Testis (tissue), 3 donors: ENCODE results near the gene EXOC6. TPM values are rescaled to one million over a fixed set of nuclear protein-coding genes. Genes with fewer than 3 reads are reported as not detected.

Source experiments
- DNase-seq: peaks from one replicate; pipeline ENCODE4 v3.0.0-alpha.2; 2019
- H3K27ac ChIP-seq, 2 donors: fragments of 200-600 bp; sonication (generic); one replicate each; pipeline ENCODE4 v1.5.1; 2019
- H3K27me3 ChIP-seq: fragments of 200-600 bp; sonication (generic); one replicate; pipeline ENCODE4 v1.5.1; 2019
- H3K36me3 ChIP-seq: fragments of 200-600 bp; sonication (generic); one replicate; pipeline ENCODE4 v1.5.1; 2017; ENCODE audit warnings: low read depth; ENCODE audit errors: missing control alignments
- H3K4me1 ChIP-seq: fragments of 200-600 bp; sonication (generic); one replicate; pipeline ENCODE4 v1.5.1; 2019
- H3K4me3 ChIP-seq, 2 donors: fragments of 200-600 bp; sonication (generic); one replicate each; pipeline ENCODE4 v1.5.1; 2017 to 2019
- H3K9me3 ChIP-seq: fragments of 200-600 bp; sonication (generic); one replicate; pipeline ENCODE4 v1.5.1; 2017
- CTCF ChIP-seq, 3 experiments: fragments of 450-650 bp in 2 of 3; fragments of 200-600 bp in 1 of 3; sonication (generic) in 1 of 3; IDR thresholded peaks; one replicate each; pipeline ENCODE4 v1.5.1; 2016 to 2019; ENCODE audit warnings: antibody characterized with exemption in 3 of 3, mild to moderate bottlenecking in 2 of 3, moderate library complexity in 1 of 3
- POLR2A ChIP-seq: fragments of 450-650 bp; IDR thresholded peaks from one replicate; pipeline ENCODE4 v1.6.1; 2017; ENCODE audit warnings: antibody characterized with exemption, mild to moderate bottlenecking, moderate library complexity
- WGBS, 2 donors: methylation state at CpG; one replicate each; pipeline ENCODE4 v1.1.5; 2018; 5-methylcytosine and 5-hydroxymethylcytosine counted together
- intact Hi-C: fragments of 100-400 bp; cut with DNase I; formaldehyde crosslinking; loops from one replicate; pipeline ENCODE4 v1.15.1; 2023; ENCODE audit warnings: low total_unique reads
- polyA plus RNA-seq: library from polyadenylated mRNA; stranded (reverse); fragments of 350-450 nt; fragmentation: Illumina TruSeq; extraction: RNeasy Lipid Tissue Mini Kit (QIAGEN cat#74804); gene quantifications from one replicate; pipeline ENCODE4 v1.2.3, GENCODE V29; 2014; ENCODE audit warnings: low read depth, low replicate concordance; ENCODE audit not compliant: insufficient read depth
- total RNA-seq, 2 donors: library from RNA; depleted of rRNA; stranded (reverse); fragments of >200 nt; gene quantifications; one replicate each; pipeline ENCODE4 v1.2.3, GENCODE V29; 2016

The EXOC6 gene
- total and polyA plus RNA-seq, 3 donors from 2014 or later, result 13.3 to 38.5 (median 28.0) TPM

- Histone ChIP-seq H3K4me3 (no peak overlapping the region), H3K9me3 (no peaks in the 10 kb centered on the region), H3K27me3 (no peaks in the 10 kb centered on the region), H3K4me1 (no peaks in the 10 kb centered on the region), H3K27ac (no peak overlapping the region), H3K36me3 (no peaks in the 10 kb centered on the region)
- 82 to 91% methylated on average over 2 of the region's 2 CpGs for WGBS, 2 donors
- no peak for TF ChIP-seq POLR2A
- no peak for TF ChIP-seq CTCF (IDR thresholded peaks at IDR 0.05)
- intact Hi-C loops, result no loop called here
- no peak for DNase-seq
Measured at GRCh38 chr10:93028883-93029282, 180.6 kb downstream of the EXOC6 start.

- TF ChIP-seq CTCF (IDR thresholded peaks at IDR 0.05), result no peak
- no peak for TF ChIP-seq POLR2A
- intact Hi-C loops, result no loop called here
- Histone ChIP-seq H3K9me3 (no peaks in the 10 kb centered on the region), H3K27ac (no peak overlapping the region), H3K27me3 (no peaks in the 10 kb centered on the region), H3K36me3 (no peaks in the 10 kb centered on the region), H3K4me3 (no peak overlapping the region), H3K4me1 (no peaks in the 10 kb centered on the region)
- no peak for DNase-seq
Measured at GRCh38 chr10:93030409-93030808, 182.1 kb downstream of the EXOC6 start.

GRCh38 chr10:93032105-93032808 is 183.9 kb downstream of the EXOC6 start:
- no peak for DNase-seq
- Histone ChIP-seq H3K4me3 (no peak overlapping the region), H3K9me3 (no peaks in the 10 kb centered on the region), H3K27ac (no peak overlapping the region), H3K36me3 (no peaks in the 10 kb centered on the region), H3K27me3 (no peaks in the 10 kb centered on the region), H3K4me1 (no peaks in the 10 kb centered on the region)
- intact Hi-C loops, result no loop called here
- TF ChIP-seq POLR2A (no peak), CTCF (IDR thresholded peaks at IDR 0.05) (no peak)
- WGBS, 2 donors, result 82 to 89% methylated on average over 5 of the region's 5 CpGs

GRCh38 chr10:93032809-93033137 is 184.5 kb downstream of the EXOC6 start:
- no peaks in the 10 kb centered on the region for H3K4me1 ChIP-seq
- TF ChIP-seq CTCF (IDR thresholded peaks at IDR 0.05), result no peak
- no peak for TF ChIP-seq POLR2A
- H3K4me3 ChIP-seq, result no peak overlapping the region
- no peaks in the 10 kb centered on the region for H3K9me3 ChIP-seq
- H3K36me3 ChIP-seq, result no peaks in the 10 kb centered on the region
- WGBS, 2 donors, result 97 to 100% methylated on average over 1 of the region's 1 CpG
- no peak for DNase-seq
- intact Hi-C loops, result no loop called here
- no peaks in the 10 kb centered on the region for H3K27me3 ChIP-seq
- H3K27ac ChIP-seq, result no peak overlapping the region

GRCh38 chr10:93034426-93034825 is 186.1 kb downstream of the EXOC6 start:
- intact Hi-C loops, result no loop called here
- H3K4me1 ChIP-seq, result no peaks in the 10 kb centered on the region
- H3K27ac ChIP-seq, result no peak overlapping the region
- H3K36me3 ChIP-seq, result no peaks in the 10 kb centered on the region
- no peaks in the 10 kb centered on the region for H3K9me3 ChIP-seq
- no peak for DNase-seq
- TF ChIP-seq CTCF (IDR thresholded peaks at IDR 0.05), result no peak
- TF ChIP-seq POLR2A, result no peak
- H3K27me3 ChIP-seq, result no peaks in the 10 kb centered on the region
- H3K4me3 ChIP-seq, result no peak overlapping the region
- WGBS, 2 donors, result 54 to 59% methylated on average over 1 of the region's 1 CpG
